Motor neuron (in vitro differentiated cells): ENCODE data around the gene INSL4. TPM values are rescaled to one million over a fixed set of nuclear protein-coding genes. Genes with fewer than 3 reads are reported as not detected.

Experiments
- ATAC-seq, 8 experiments: fragments of 200-7000 bp; cut with Tn5 transposase; replicated peaks in 6 of 8; 2 replicates each; pipeline ENCODE4 v1.8.0; 2021; ENCODE audit warnings: mild to moderate bottlenecking in 8 of 8, moderate library complexity in 8 of 8
- H3K27ac ChIP-seq, 2 donors: fragments of 250-450 bp; sonication (Bioruptor Pico); 2 replicates each; pipeline ENCODE4 v1.9.0; 2021; ENCODE audit warnings: antibody characterized with exemption in 2 of 2, mild to moderate bottlenecking in 2 of 2, moderate library complexity in 1 of 2
- H3K4me1 ChIP-seq, 2 donors: fragments of 250-450 bp; sonication (Bioruptor Pico); replicated peaks in 1 of 2; 2 replicates each; pipeline ENCODE4 v1.6.1; 2021; ENCODE audit warnings: antibody characterized with exemption in 2 of 2, mild to moderate bottlenecking in 2 of 2, moderate library complexity in 1 of 2
- H3K4me3 ChIP-seq, 5 donors: fragments of 250-450 bp; sonication (Bioruptor Pico); 2 replicates each; pipeline ENCODE4 v1.9.0; 2021; ENCODE audit warnings: antibody characterized with exemption in 5 of 5, mild to moderate bottlenecking in 5 of 5, moderate library complexity in 4 of 5
- WGBS, 10 experiments: fragments of 450-650 bp; shearing (Covaris generic); methylation state at CpG; one replicate each; pipeline ENCODE4 v1.0.0; 2022; 5-methylcytosine and 5-hydroxymethylcytosine counted together
- in situ Hi-C, 9 experiments: fragments of 400-800 bp; cut with MboI; loops; one replicate each; pipeline ENCODE4 v1.15.0; 2021; ENCODE audit warnings: low sequenced_read_pairs in 9 of 9, low pct_unique_long_range_greater_than_20kb in 2 of 9; ENCODE audit not compliant: unreplicated experiment in 9 of 9
- total RNA-seq, 8 experiments: library from RNA; unstranded; fragments of 300-600 nt; gene quantifications; 2 replicates each; pipeline versions ENCODE4 v1.2.3 to v1.2.4, GENCODE V29; 2022

Gene INSL4
- total RNA-seq = under 1 TPM in 5 of 8 experiments, not detected in 3; 0.08 to 0.42 (median 0.36) TPM

GRCh38 chr9:5231212-5231611, at the start of gene INSL4:
TSS of gene INSL4 (plus strand) at chr9:5231419. CDS start at chr9:5231524, 105 bp downstream.
- Histone ChIP-seq H3K4me1 (no peaks in the 10 kb centered on the region), H3K27ac (no peak within 1 kb of the TSS), H3K4me3 (no peak within 1 kb of the TSS)
- in situ Hi-C loops = no loop called here
- 17 to 100% (median 69%) methylated on average over 1 to 2 of the region's 2 CpGs; no CpG with 5 or more reads in 4 of the 10 experiments for WGBS, 10 experiments
- peak in 3 of 8 experiments; percentile 64 to 100 (median 77) for ATAC-seq

GRCh38 chr9:5184776-5185175, 46.4 kb upstream of the INSL4 start:
- in situ Hi-C loops = loop anchor here in 4 of 9 experiments (25.0 kb wide), 4 partner anchors 103 to 422 kb away; partner anchors contain the start of gene PLGRKT (in 3 of the 4)
- WGBS, 10 experiments = 57 to 100% (median 90%) methylated on average over 1 to 2 of the region's 2 CpGs; no CpG with 5 or more reads in 1 of the 10 experiments
- Histone ChIP-seq H3K4me1 (no peaks in the 10 kb centered on the region), H3K4me3 (no peak overlapping the region), H3K27ac (no peak overlapping the region)
- ATAC-seq = no peak

DNA sequence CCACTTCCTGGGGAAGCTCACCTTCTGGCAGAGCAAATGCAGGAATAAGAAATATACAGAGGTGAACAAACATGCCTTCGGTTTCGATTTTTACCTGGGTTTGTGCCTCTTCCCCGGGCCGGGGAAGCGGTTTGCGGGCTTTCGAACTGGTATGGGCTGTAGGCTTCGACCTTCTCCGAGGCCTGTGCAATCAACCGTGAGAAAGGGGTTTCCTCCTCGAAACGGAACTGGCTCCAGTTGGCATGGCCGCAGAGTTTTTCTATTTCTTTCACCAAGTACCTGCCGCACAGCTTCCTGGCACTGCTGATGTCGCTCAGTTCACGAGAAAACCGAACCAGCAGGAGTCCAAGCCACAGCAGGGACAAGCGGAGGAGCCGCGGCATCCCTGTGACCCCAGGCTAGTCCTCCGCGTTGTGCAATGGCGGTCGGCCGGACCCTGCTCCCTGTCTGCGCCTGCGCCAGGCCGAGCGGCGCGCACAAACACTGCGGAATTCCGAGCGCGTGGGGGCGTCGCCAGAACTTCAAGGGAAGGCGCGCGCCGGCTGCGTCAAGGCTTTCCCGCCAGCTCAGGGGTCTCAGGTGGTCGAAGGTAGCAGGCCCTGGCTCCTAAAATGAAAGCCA, 45.9 kb upstream of the INSL4 start, which contains the start of gene INSL6:
Gene INSL6 (minus strand): TSS at position 420 of the 621 bp plus-strand sequence. CDS start 37 bp downstream, at position 383.
- no peak within 1 kb of the TSS for H3K4me3 ChIP-seq
- H3K27ac ChIP-seq = no peak within 1 kb of the TSS
- in situ Hi-C loops = loop anchor here in 4 of 9 experiments (25.0 kb wide), 4 partner anchors 102 to 423 kb away; partner anchors contain the start of gene PLGRKT (in 3 of the 4)
- H3K4me1 ChIP-seq = no peaks in the 10 kb centered on the region
- ATAC-seq = no peak
- 68 to 97% (median 93%) methylated on average over 5 to 21 of the region's 44 CpGs; no CpG with 5 or more reads in 3 of the 10 experiments for WGBS, 10 experiments

DNA sequence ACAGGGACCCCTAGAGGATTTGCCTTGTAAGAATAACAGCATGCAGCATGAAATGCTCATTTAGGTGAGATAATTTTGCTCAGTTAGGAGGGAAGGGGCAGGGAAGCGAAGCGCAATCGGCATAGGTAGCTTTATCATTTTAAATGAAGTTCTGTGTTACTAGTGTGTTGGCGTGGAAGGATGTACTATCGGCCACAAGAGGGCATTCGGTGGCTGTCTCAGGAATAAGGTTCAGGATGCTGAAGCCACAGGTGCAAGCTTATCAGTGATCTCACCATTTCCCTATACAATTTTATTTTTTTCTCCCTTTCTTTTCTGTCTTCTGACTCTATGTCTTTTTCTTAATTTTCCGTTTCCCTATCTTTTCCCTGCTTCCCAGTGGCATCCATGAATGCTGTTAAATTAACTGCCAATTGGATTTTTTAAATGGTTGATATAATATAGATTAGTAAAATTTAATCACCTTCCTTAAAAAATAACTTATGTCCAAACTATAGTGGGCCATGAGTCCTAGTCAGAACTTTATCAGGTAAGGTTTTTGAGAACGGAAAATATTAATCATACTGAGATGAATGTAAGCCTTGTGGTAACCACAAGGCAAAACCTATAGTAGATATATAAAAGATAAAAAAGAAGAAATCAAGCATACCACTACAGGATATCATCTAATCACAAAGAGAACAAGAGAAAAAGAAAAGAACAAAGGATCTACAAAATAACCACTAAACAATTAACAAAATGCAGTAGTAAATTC, 44.6 kb upstream of the INSL4 start:
- no peaks in the 10 kb centered on the region for H3K4me1 ChIP-seq
- in situ Hi-C loops = loop anchor here in 4 of 9 experiments (25.0 kb wide), 4 partner anchors 101 to 424 kb away; partner anchors contain the start of gene PLGRKT (in 3 of the 4)
- no peak overlapping the region for H3K27ac ChIP-seq
- ATAC-seq = peak in 5 of 8 experiments; percentile 41 to 94 (median 83)
- 9 to 92% (median 35%) methylated on average over 2 to 8 of the region's 8 CpGs for WGBS, 10 experiments
- no peak overlapping the region for H3K4me3 ChIP-seq

DNA sequence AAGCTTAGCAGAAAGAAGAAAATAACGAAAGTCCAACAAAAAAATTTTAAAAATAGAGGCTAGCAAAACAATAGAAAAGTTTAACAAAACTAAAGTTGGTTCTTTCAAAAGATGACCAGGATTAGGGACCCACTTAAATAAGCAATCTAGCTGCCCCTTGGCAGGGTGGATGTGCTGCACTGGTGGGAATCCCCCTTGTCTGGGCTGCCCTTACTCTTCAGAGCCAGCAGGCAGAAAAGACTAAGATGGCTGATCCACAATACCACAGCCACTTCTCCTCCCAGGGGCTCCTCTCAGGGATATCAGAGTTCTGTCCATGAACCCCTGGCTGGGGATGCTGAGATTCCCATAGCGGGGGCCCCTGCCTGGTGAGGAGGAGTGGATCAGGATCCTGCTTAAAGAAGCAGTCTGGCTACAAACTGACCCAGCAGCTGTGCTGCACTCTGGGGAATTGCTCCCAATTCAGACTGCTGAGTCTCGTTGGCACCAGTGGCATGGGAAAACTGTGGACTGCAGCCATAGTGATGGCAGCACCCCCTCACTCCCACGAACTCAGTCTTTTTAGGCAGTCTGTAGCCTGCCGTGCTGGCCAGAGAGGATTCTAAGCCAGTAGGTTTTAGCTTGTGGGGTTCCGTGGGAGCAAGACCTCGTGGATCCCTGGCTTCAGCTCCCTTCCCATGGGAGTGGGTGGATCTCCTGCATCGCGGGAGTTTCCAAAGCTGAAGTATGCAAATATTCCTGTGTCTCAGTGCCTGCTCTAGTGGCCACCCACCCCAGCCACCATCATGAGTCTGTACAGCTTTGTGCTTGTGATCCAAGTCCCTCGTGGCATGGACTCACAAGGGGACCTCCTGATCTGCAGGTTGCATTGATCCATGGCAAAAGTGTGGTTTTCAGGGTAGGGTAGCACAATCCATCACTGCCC, 42.9 kb upstream of the INSL4 start:
- no peak overlapping the region for H3K27ac ChIP-seq
- no peaks in the 10 kb centered on the region for H3K4me1 ChIP-seq
- 5 to 100% (median 64%) methylated on average over 1 to 6 of the region's 10 CpGs for WGBS, 10 experiments
- ATAC-seq = peak in 1 of 8 experiments; percentile 85
- no peak overlapping the region for H3K4me3 ChIP-seq
- in situ Hi-C loops = loop anchor here in 4 of 9 experiments (25.0 kb wide), 4 partner anchors 99 to 426 kb away; partner anchors contain the start of gene PLGRKT (in 3 of the 4)

- ATAC-seq = no peak
- in situ Hi-C loops = loop anchor here in 4 of 9 experiments (25.0 kb wide), 4 partner anchors 95 to 430 kb away; partner anchors contain the start of gene PLGRKT (in 3 of the 4)
- H3K4me1 ChIP-seq = no peaks in the 10 kb centered on the region
- no peak overlapping the region for H3K27ac ChIP-seq
- 61 to 100% (median 82%) methylated on average over 1 to 3 of the region's 3 CpGs; no CpG with 5 or more reads in 2 of the 10 experiments for WGBS, 10 experiments
- no peak overlapping the region for H3K4me3 ChIP-seq
Observed at GRCh38 chr9:5191985-5192384, 39.2 kb upstream of the INSL4 start.

DNA sequence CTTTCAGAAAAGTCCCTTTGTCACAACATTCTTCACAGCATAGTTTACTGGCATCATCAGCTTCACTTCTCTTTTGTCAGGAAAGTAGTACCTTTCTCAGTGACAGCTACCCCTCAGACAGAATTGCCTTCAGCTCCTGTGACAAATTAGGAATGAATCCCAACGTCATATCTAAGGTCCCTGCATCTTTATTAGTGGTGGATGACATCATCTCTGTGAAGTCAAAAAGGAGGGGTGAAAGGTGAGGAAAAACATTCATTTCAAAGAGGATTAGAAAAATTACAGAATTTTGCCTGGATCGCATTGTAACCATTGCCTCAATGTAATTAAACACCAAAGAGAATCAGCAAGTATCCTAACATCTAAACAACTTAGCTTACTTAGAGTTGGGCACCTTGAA, 37.9 kb upstream of the INSL4 start:
- Histone ChIP-seq H3K4me3 (no peak overlapping the region), H3K4me1 (no peaks in the 10 kb centered on the region), H3K27ac (no peak overlapping the region)
- no peak for ATAC-seq
- in situ Hi-C loops = loop anchor here in 4 of 9 experiments (25.0 kb wide), 4 partner anchors 94 to 431 kb away; partner anchors contain the start of gene PLGRKT (in 3 of the 4)
- 0 to 100% (median 86%) methylated on average over 1 to 2 of the region's 2 CpGs; no CpG with 5 or more reads in 3 of the 10 experiments for WGBS, 10 experiments

GRCh38 chr9:5195463-5195862, 35.8 kb upstream of the INSL4 start:
- 43 to 83% (median 67%) methylated on average over 1 of the region's 1 CpG; no CpG with 5 or more reads in 7 of the 10 experiments for WGBS, 10 experiments
- Histone ChIP-seq H3K27ac (no peak overlapping the region), H3K4me1 (no peaks in the 10 kb centered on the region), H3K4me3 (no peak overlapping the region)
- in situ Hi-C loops = loop anchor here in 4 of 9 experiments (25.0 kb wide), 4 partner anchors 92 to 433 kb away; partner anchors contain the start of gene PLGRKT (in 3 of the 4)
- ATAC-seq = no peak

- no peak overlapping the region for H3K4me3 ChIP-seq
- no peaks in the 10 kb centered on the region for H3K4me1 ChIP-seq
- no peak for ATAC-seq
- in situ Hi-C loops = loop anchor here in 1 of 9 experiments (10.0 kb wide), 1 partner anchor 390 kb away; no protein-coding TSS in a partner anchor
- no peak overlapping the region for H3K27ac ChIP-seq
Observed at GRCh38 chr9:5205071-5205470, 26.1 kb upstream of the INSL4 start.

DNA sequence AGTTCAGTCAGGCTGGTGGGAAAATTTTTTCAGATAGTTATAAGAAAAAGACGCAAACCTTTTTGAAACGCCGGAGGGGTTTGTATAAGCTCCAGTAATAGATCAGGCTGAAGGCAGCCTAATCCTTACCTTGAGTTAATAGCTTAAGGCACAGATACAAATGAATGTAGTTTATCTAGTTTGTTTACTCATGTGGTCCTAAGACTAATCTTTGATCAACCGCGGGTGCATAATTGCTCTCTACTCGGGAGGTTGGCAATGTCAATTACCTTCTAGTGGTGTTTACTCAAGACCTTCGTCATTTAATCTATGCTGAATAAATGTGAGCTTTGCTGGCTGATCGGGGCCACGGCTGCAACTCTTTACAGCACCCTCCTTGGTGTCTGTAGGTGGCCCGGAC, 665 bp upstream of the INSL4 start:
- Histone ChIP-seq H3K4me1 (no peaks in the 10 kb centered on the region), H3K27ac (no peak overlapping the region), H3K4me3 (no peak overlapping the region)
- 42 to 100% (median 85%) methylated on average over 1 to 10 of the region's 10 CpGs; no CpG with 5 or more reads in 1 of the 10 experiments for WGBS, 10 experiments
- in situ Hi-C loops = no loop called here
- ATAC-seq = no peak

GRCh38 chr9:5263351-5264218, 32.4 kb downstream of the INSL4 start:
- WGBS, 10 experiments = 24 to 84% (median 58%) methylated on average over 2 to 5 of the region's 5 CpGs; no CpG with 5 or more reads in 1 of the 10 experiments
- peak in 3 of 8 experiments; percentile 48 to 80 (median 75) for ATAC-seq
- Histone ChIP-seq H3K27ac (no peak overlapping the region), H3K4me3 (no peak overlapping the region), H3K4me1 (no peaks in the 10 kb centered on the region)
- in situ Hi-C loops = no loop called here
